Epithelial cell of esophagus (primary cell): Measurements from ENCODE around the gene RERG.

ENCODE experiments used
- DNase-seq: peaks from one replicate; pipeline ENCODE4 v3.0.0; 2010; ENCODE audit warnings: low read depth
- H3K4me3 ChIP-seq: 2 replicates; pipeline ENCODE4 v1.5.1; 2011; ENCODE audit warnings: mild to moderate bottlenecking, low read length, control low read depth
- CTCF ChIP-seq: IDR thresholded peaks from 2 replicates; pipeline ENCODE4 v1.5.1; 2011; ENCODE audit warnings: low read depth, mild to moderate bottlenecking, low read length, control low read depth, inconsistent platforms; ENCODE audit not compliant: insufficient read depth; ENCODE audit errors: missing control alignments

Gene RERG

DNA sequence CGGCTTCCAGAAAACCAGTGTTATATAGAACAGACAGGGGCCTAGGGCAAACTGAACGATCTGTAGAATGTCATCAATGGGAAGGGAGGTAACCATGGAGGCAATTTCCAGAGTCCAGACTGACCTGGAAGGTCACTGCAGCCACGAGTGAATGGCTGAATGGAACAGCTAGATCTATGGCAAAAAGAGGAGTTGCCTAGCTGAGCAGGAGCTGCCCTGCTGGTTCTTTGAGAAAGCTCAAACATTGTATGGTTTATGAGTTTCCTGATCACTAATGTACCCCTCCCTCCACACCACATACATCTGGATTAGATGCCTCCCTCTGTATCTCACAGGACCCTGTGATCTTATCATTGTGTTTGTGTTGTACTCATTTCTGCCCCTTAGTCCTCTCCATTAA is 1.0 kb upstream of the RERG start:
- H3K4me3 ChIP-seq, result no peak overlapping the region
- DNase-seq, result no peak
- no peak for TF ChIP-seq CTCF

GRCh38 chr12:15220451-15220850 is 766 bp downstream of the RERG start:
- no peak for TF ChIP-seq CTCF
- DNase-seq, result no peak
- no peak overlapping the region for H3K4me3 ChIP-seq

DNA sequence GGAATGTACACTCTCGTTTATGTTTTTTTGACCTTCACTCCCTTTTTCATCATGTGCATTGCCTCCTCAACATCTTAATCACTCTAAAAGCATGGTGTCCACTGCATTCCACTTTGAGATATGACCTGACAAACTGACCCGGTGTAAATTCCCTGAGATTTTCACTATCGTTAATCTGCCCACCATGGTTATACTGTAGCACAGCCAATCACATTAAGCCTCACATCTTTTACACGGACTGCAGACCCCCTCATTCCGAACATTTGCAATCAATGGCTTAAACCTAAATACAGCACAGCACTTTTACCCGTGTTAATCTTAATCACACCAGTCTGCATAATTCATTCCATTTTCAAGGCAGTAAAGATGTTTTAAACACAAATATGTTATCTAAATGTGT is 2.4 kb downstream of the RERG start:
- no peak for DNase-seq
- TF ChIP-seq CTCF, result no peak
- no peak overlapping the region for H3K4me3 ChIP-seq

DNA sequence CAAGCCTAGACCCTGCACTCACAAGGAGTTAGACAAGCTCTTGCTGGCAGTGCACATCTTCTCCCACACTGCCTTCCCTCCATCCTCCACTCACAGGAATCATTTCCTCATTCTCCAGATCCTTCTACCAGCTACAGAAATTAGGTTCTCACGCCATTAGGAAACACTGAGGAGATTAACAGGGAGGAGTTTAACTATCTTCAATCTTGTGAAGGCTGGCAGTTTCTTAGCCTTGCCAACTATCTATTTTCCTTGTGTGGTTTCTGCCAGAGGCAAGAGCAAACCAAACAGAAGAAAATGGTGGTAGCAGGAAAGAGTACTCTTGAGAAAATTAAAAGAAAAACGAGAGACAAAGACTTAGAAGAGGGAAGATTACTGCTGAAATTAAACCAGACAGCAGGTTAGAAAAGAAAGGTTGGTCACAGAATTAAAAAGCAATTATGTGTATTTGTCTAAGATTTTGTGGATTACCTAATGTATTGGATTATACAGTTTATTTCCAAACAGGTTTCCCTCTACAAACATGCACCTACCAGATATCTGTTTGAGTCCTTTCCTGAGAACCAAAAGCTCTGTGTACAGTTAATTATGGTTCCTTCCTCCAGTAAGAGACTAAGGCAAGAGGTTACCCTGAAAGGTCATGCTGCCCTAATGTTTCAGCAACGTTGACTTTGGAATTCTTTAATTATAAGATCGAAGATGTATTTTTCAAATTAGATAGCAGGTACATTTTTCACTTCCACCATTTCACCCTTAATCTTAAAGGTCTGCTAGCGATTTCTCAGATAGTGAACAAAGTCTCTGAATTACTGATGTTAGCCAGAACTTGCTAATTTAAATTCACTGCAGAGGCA is 5.0 kb downstream of the RERG start:
- no peak for TF ChIP-seq CTCF
- no peak overlapping the region for H3K4me3 ChIP-seq
- DNase-seq, result peak; percentile 35

DNA sequence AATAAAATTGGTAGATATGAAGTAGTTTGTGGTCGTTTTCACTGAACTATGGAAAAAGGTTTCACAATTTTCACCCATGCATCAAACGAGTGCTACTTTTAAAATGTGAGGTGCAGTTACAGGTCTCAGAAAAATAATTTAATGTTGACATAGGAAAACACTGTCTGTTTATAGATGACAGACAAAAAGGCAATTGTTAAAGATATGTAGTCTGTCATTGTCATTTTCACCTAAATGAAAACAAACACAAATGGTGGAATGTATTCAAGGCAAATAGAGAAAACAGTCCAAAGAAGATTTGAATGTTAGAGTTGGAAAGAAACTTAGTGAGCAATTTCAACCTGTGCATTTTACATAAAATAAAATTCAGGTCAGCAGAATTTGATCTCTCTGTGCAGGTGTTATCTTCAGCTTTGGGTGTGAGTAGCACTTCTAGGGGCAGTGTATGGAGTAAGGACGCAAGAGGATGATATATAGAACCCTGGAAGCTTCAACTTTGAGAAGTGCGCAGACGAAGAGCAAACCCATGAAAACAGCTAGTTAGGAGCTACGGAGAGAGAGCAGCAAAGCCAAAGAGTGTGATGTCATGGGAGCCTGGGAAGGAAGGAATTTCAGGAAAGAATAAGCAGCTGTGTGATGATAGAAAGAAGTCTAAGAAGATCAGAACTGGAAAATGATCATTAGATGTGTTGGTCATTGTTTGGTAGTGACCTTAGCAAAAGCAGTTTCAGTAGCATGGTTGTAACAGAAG is 6.2 kb downstream of the RERG start:
- no peak overlapping the region for H3K4me3 ChIP-seq
- no peak for TF ChIP-seq CTCF
- DNase-seq, result no peak

DNA sequence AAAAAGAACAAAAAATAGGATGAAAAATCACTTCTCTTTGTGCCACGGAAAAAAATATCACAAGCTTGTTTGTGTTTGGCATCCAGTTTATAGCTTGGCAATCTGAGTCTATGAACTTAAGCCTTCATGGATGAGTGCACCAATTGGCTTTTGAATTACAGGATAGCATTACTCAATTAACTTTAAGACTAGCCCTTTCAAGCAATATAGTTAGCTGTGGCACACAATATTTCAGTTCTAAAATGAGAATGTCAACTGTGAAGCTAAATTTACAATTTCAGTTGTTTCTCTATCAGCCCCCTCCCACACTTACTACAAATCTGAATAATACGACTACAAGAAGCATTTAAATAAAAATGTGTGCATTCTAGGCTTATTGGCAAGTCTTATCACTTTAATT is 8.3 kb downstream of the RERG start:
- no peak for DNase-seq
- TF ChIP-seq CTCF, result no peak
- H3K4me3 ChIP-seq, result no peak overlapping the region
